HG03432 (cell line): Measurements from ENCODE around the gene S100A10.
A peak's percentile ranks its signal among the peaks of the same experiment; 100 is the strongest.

Experiments used
- ATAC-seq: cut with Tn5 transposase; IDR thresholded peaks from one replicate; pipeline ENCODE4 v1.9.1; 2021; ENCODE audit warnings: mild to moderate bottlenecking, moderate library complexity; ENCODE audit not compliant: unreplicated experiment

Gene S100A10

GRCh38 chr1:152013664-152014237, 20.1 kb upstream of the S100A10 start:
- ATAC-seq = no peak

- no peak for ATAC-seq
Measured at GRCh38 chr1:152009691-152010090, 16.0 kb upstream of the S100A10 start.

GRCh38 chr1:152007047-152007446, 13.4 kb upstream of the S100A10 start:
- no peak for ATAC-seq

- ATAC-seq = no peak
Measured at GRCh38 chr1:152005360-152005912, 11.8 kb upstream of the S100A10 start.

- no peak for ATAC-seq
Measured at GRCh38 chr1:152003846-152004442, 10.3 kb upstream of the S100A10 start.

- ATAC-seq = no peak
Measured at GRCh38 chr1:152002960-152003359, 9.3 kb upstream of the S100A10 start.

- ATAC-seq = no peak
Measured at GRCh38 chr1:152001631-152002584, 8.2 kb upstream of the S100A10 start.

- no peak for ATAC-seq
Measured at GRCh38 chr1:152000964-152001630, 7.4 kb upstream of the S100A10 start.

- ATAC-seq = no peak
Measured at GRCh38 chr1:151998611-151999362, 5.1 kb upstream of the S100A10 start.

- ATAC-seq = no peak
Measured at GRCh38 chr1:151997284-151997570, 3.6 kb upstream of the S100A10 start.

GRCh38 chr1:151995774-151996173, 2.1 kb upstream of the S100A10 start:
- ATAC-seq = no peak

- no peak for ATAC-seq
Measured at GRCh38 chr1:151994956-151995355, 1.3 kb upstream of the S100A10 start.

- ATAC-seq = peak; percentile 18
Measured at GRCh38 chr1:151993084-151993733, 450 bp downstream of the S100A10 start.

- no peak for ATAC-seq
Measured at GRCh38 chr1:151992303-151993083, 1.2 kb downstream of the S100A10 start.

GRCh38 chr1:151991663-151992302, 1.9 kb downstream of the S100A10 start:
- no peak for ATAC-seq

GRCh38 chr1:151990856-151991198, 2.8 kb downstream of the S100A10 start:
- no peak for ATAC-seq

- ATAC-seq = no peak
Measured at GRCh38 chr1:151990058-151990855, 3.4 kb downstream of the S100A10 start.

- ATAC-seq = no peak
Measured at GRCh38 chr1:151989211-151989862, 4.3 kb downstream of the S100A10 start.
